Muscle of back (tissue), 11 donors: ENCODE measurements around the gene CAMTA1. TPM values are rescaled to one million over a fixed set of nuclear protein-coding genes. Genes with fewer than 3 reads are reported as not detected.

Experiments
- DNase-seq, 3 donors: peaks; one replicate each; pipeline versions ENCODE4 v3.0.0 to v3.0.0-alpha.2; 2013
- polyA plus RNA-seq, 10 donors: library from polyadenylated mRNA; unstranded; fragments of 120-200 nt; gene quantifications; one replicate each; pipeline ENCODE4 v1.2.1, GENCODE V29; 2013; ENCODE audit not compliant: insufficient read length in 10 of 10

Gene CAMTA1
- polyA plus RNA-seq, 10 donors, result 36.4 to 49.7 (median 44.0) TPM

- no peak for DNase-seq
These were observed 881.0 kb downstream of the CAMTA1 start for GRCh38 chr1:7666249-7666648.

- DNase-seq, result no peak
These were observed 881.9 kb downstream of the CAMTA1 start for GRCh38 chr1:7667159-7667558.

GRCh38 chr1:7667625-7668218 lies 882.5 kb downstream of the CAMTA1 start:
- peak; percentile 79 to 92 (median 89) for DNase-seq

GRCh38 chr1:7669559-7670311 lies 884.5 kb downstream of the CAMTA1 start:
- peak in 1 of 3 donors; percentile 57 for DNase-seq

- DNase-seq, result peak in 2 of 3 donors; percentile 71 to 80
These were observed 885.3 kb downstream of the CAMTA1 start for GRCh38 chr1:7670334-7671145.

GRCh38 chr1:7671146-7671465 lies 885.9 kb downstream of the CAMTA1 start:
- no peak for DNase-seq

- DNase-seq, result no peak
These were observed 886.4 kb downstream of the CAMTA1 start for GRCh38 chr1:7671676-7672075.

GRCh38 chr1:7672864-7673263 lies 887.6 kb downstream of the CAMTA1 start:
- no peak for DNase-seq

GRCh38 chr1:7674972-7675371 lies 889.7 kb downstream of the CAMTA1 start:
- DNase-seq, result no peak

GRCh38 chr1:7675431-7676273 lies 890.4 kb downstream of the CAMTA1 start:
- DNase-seq, result no peak

- DNase-seq, result no peak
These were observed 891.2 kb downstream of the CAMTA1 start for GRCh38 chr1:7676274-7676945.

- no peak for DNase-seq
These were observed 891.9 kb downstream of the CAMTA1 start for GRCh38 chr1:7677111-7677510.

- no peak for DNase-seq
These were observed 892.6 kb downstream of the CAMTA1 start for GRCh38 chr1:7677815-7678214.

- no peak for DNase-seq
These were observed 893.4 kb downstream of the CAMTA1 start for GRCh38 chr1:7678491-7679158.

- no peak for DNase-seq
These were observed 894.1 kb downstream of the CAMTA1 start for GRCh38 chr1:7679159-7679872.

- no peak for DNase-seq
These were observed 894.6 kb downstream of the CAMTA1 start for GRCh38 chr1:7679873-7680206.

- DNase-seq, result peak; percentile 34 to 91 (median 72)
These were observed 895.1 kb downstream of the CAMTA1 start for GRCh38 chr1:7680207-7680954.

GRCh38 chr1:7680955-7681268 lies 895.7 kb downstream of the CAMTA1 start:
- DNase-seq, result peak in 1 of 3 donors; percentile 85

GRCh38 chr1:7681401-7681800 lies 896.1 kb downstream of the CAMTA1 start:
- DNase-seq, result no peak

GRCh38 chr1:7683521-7683920 lies 898.3 kb downstream of the CAMTA1 start:
- DNase-seq, result no peak
